ENCODE measurements around the gene THAP4. TPM values are rescaled to one million over a fixed set of nuclear protein-coding genes. Genes with fewer than 3 reads are reported as not detected.

THAP4 gene
- total and polyA plus RNA-seq, 2 of the 13 experiments (the other 11 are each of a cell fraction or from before 2014, with no cell fraction given), result 59.7 to 75.7 TPM

- 93% methylated on average over 6 of the region's 6 CpGs for WGBS (ENCODE audit: low lambda C conversion rate)
- H3K4me3 ChIP-seq (replicated peaks in 1 of 3; ENCODE audit: insufficient read depth in 1 of 3, low read depth in 2 of 3, low read length in 3 of 3), result no peak overlapping the region
- BruUV-seq (replicated peaks), result no TSS peak
- FAIRE-seq (no peak), ATAC-seq (no peak), DNase-seq (ENCODE audit: low spot score) (no peak)
- no peak overlapping the region for H3K9ac ChIP-seq (ENCODE audit: insufficient read depth, low read depth, low read length)
- no peak for TF ChIP-seq ZKSCAN1 (IDR thresholded peaks at IDR 0.05; ENCODE audit: low read length)
- 0 out of 2 replicates have a peak, but pooled peaks have one; percentile 5 for TF ChIP-seq ZNF501 (CRISPR knock-in tag; IDR thresholded peaks at IDR 0.05)
- in situ Hi-C loops (cut with HindIII; ENCODE audit: extremely low pct_ligation_motif_present, low pct_unique_long_range_greater_than_20kb) (loop anchor here (25.0 kb wide), 1 partner anchor 786 kb away; the partner anchor contains the start of gene AGXT), intact Hi-C loops (cut with micrococcal nuclease; ENCODE audit: unreplicated experiment) (loop anchor here (5.0 kb wide), 2 partner anchors 39 to 101 kb away; partner anchors contain the start of gene DTYMK)
- peaks cover 80% of the 10 kb centered on the region for H3K4me1 ChIP-seq (ENCODE audit: insufficient read depth, low read length)
- H4K20me1 ChIP-seq (ENCODE audit: insufficient read depth, low read length), result 0 out of 2 replicates have a peak, but pooled peaks cover 4% of the 10 kb centered on the region
- no peak overlapping the region for H2AFZ ChIP-seq (ENCODE audit: low read length)
- no peaks in the 10 kb centered on the region for H3K9me3 ChIP-seq (ENCODE audit: low read length)
- no peak overlapping the region for H3K4me2 ChIP-seq (ENCODE audit: low read depth, low read length)
- ChIA-PET POLR2A (interaction anchor here (1.0 to 1.2 kb wide), 2 partner anchors 38 to 53 kb away, joined by 3 read pairs; partner anchors contain the start of gene DTYMK), CTCF (ENCODE audit: low intra/inter-chr PET ratio, low total read pairs) (no interaction called here)
- peaks cover 7 to 29% of the 10 kb centered on the region in 2 experiments for H3K36me3 ChIP-seq (replicated peaks in 1 of 2; ENCODE audit: control insufficient read depth in 1 of 2, insufficient read depth in 2 of 2, low read length in 2 of 2)
- H3K27ac ChIP-seq (ENCODE audit: extremely low read length, insufficient read depth, low read length), result no peak overlapping the region
- H3K79me2 ChIP-seq (ENCODE audit: insufficient read depth, low read length), result peaks cover 90% of the 10 kb centered on the region
- H3K27me3 ChIP-seq (ENCODE audit: control insufficient read depth in 1 of 2, insufficient read depth in 2 of 2, low read length in 2 of 2), result no peaks in the 10 kb centered on the region
These were observed 11.5 kb upstream of the THAP4 start for GRCh38 chr2:241648453-241648852.

- peaks cover 88% of the 10 kb centered on the region for H3K4me1 ChIP-seq (ENCODE audit: insufficient read depth, low read length)
- BruUV-seq (replicated peaks), result no TSS peak
- POLR2A ChIA-PET, result interaction anchor here (0.8 to 3.6 kb wide), 8 partner anchors 9 to 331 kb away, joined by 3 to 30 read pairs (median 4); partner anchors contain the start of genes ATG4B, D2HGDH, DTYMK and THAP4
- TF ChIP-seq ATF5 (CRISPR knock-in tag; IDR thresholded peaks at IDR 0.05; ENCODE audit: low read depth), result 0 out of 2 replicates have a peak, but pooled peaks have one; percentile 14
- no peak for TF ChIP-seq SMAD9 (CRISPR knock-in tag; IDR thresholded peaks at IDR 0.05)
- no peak for TF ChIP-seq HNRNPK (IDR thresholded peaks at IDR 0.05; ENCODE audit: low read depth, low read length, poor library complexity, severe bottlenecking)
- TF ChIP-seq ZNF484 (CRISPR knock-in tag; IDR thresholded peaks at IDR 0.05; ENCODE audit: borderline replicate concordance, low read depth), result no peak
- 0 out of 2 replicates have a peak, but pooled peaks have one; percentile 49 for TF ChIP-seq ZBTB38 (CRISPR knock-in tag; IDR thresholded peaks at IDR 0.05)
- TF ChIP-seq SAFB2 (CRISPR knock-in tag; IDR thresholded peaks at IDR 0.05; ENCODE audit: borderline replicate concordance, low read depth), result no peak
- no peak for TF ChIP-seq MED8 (CRISPR knock-in tag; IDR thresholded peaks at IDR 0.05; ENCODE audit: insufficient replicate concordance)
- no peak for TF ChIP-seq ZBTB39 (CRISPR knock-in tag; IDR thresholded peaks at IDR 0.05)
- TF ChIP-seq MAF1 (CRISPR knock-in tag; IDR thresholded peaks at IDR 0.05; ENCODE audit: borderline replicate concordance), result no peak
- 0 out of 2 replicates have a peak, but pooled peaks have one; percentile 14 for TF ChIP-seq CCDC6 (CRISPR knock-in tag; IDR thresholded peaks at IDR 0.05)
- TF ChIP-seq ZMYM2 (CRISPR knock-in tag; IDR thresholded peaks at IDR 0.05), result peak; percentile 39; the same call in 1 of the 2 replicates
These were observed 9.1 kb upstream of the THAP4 start for GRCh38 chr2:241645915-241646645.

More at GRCh38 chr2:241645915-241646645, 9.1 kb upstream of the THAP4 start:
- no peaks in the 10 kb centered on the region for H3K9me3 ChIP-seq (ENCODE audit: low read length)
- ATAC-seq, result no peak
- in situ Hi-C loops (cut with HindIII; ENCODE audit: extremely low pct_ligation_motif_present, low pct_unique_long_range_greater_than_20kb) (loop anchor here (25.0 kb wide), 1 partner anchor 784 kb away; the partner anchor contains the start of gene AGXT), intact Hi-C loops (cut with micrococcal nuclease; ENCODE audit: unreplicated experiment) (loop anchor here (5.0 kb wide), 2 partner anchors 41 to 99 kb away; partner anchors contain the start of gene DTYMK)
- H3K79me2 ChIP-seq (ENCODE audit: insufficient read depth, low read length), result peaks cover 91% of the 10 kb centered on the region
- H3K27ac ChIP-seq (ENCODE audit: extremely low read length, insufficient read depth, low read length), result peak overlapping the region; percentile 92
- H3K36me3 ChIP-seq (replicated peaks in 1 of 2; ENCODE audit: control insufficient read depth in 1 of 2, insufficient read depth in 2 of 2, low read length in 2 of 2), result peaks cover 2 to 11% of the 10 kb centered on the region in 2 experiments; a peak in 4 of 5 replicates
- H2AFZ ChIP-seq (ENCODE audit: low read length), result no peak overlapping the region
- H4K20me1 ChIP-seq (ENCODE audit: insufficient read depth, low read length), result peaks cover 9% of the 10 kb centered on the region; the same call in 1 of the 2 replicates
- peak overlapping the region; percentile 100 for H3K4me2 ChIP-seq (ENCODE audit: low read depth, low read length)
- H3K9ac ChIP-seq (ENCODE audit: insufficient read depth, low read depth, low read length), result peak overlapping the region; percentile 72
- no peak for FAIRE-seq
- no peaks in the 10 kb centered on the region for H3K27me3 ChIP-seq (ENCODE audit: control insufficient read depth in 1 of 2, insufficient read depth in 2 of 2, low read length in 2 of 2)
- WGBS (ENCODE audit: low lambda C conversion rate), result 65% methylated on average over 14 of the region's 14 CpGs
- H3K4me3 ChIP-seq (replicated peaks in 1 of 3; ENCODE audit: insufficient read depth in 1 of 3, low read depth in 2 of 3, low read length in 3 of 3), result peak overlapping the region; percentile 39 to 79 (median 50)
- CTCF ChIA-PET (ENCODE audit: low intra/inter-chr PET ratio, low total read pairs), result interaction anchor here (1.6 kb wide), 1 partner anchor 13 kb away, joined by 5 read pairs; no protein-coding TSS in a partner anchor
- DNase-seq (ENCODE audit: low spot score), result no peak
